Measurements from ENCODE around the gene RBL1.

DNA sequence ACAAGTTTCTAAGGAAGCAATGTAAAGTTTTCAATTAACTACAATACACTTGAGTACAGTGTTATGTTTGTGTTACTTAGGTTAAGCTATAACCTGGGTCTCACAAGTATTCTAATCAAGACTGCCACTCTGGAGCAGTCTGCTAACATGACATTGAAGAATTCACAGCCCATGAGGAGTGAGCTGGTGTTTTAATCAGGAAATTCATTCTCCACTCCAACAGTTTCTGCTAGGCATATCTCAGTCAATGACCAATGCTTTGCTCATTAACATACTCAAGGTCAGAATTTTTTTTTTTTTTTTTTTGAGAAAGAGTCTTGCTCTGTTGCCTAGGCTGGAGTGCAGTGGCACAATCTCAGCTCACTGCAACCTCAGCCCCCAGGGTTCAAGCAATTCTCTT, 84.7 kb downstream of the RBL1 start:
- no peak for TF ChIP-seq EZH2 (IDR thresholded peaks at IDR 0.05; ENCODE audit: low read depth)
- TF ChIP-seq, protein P1, sequence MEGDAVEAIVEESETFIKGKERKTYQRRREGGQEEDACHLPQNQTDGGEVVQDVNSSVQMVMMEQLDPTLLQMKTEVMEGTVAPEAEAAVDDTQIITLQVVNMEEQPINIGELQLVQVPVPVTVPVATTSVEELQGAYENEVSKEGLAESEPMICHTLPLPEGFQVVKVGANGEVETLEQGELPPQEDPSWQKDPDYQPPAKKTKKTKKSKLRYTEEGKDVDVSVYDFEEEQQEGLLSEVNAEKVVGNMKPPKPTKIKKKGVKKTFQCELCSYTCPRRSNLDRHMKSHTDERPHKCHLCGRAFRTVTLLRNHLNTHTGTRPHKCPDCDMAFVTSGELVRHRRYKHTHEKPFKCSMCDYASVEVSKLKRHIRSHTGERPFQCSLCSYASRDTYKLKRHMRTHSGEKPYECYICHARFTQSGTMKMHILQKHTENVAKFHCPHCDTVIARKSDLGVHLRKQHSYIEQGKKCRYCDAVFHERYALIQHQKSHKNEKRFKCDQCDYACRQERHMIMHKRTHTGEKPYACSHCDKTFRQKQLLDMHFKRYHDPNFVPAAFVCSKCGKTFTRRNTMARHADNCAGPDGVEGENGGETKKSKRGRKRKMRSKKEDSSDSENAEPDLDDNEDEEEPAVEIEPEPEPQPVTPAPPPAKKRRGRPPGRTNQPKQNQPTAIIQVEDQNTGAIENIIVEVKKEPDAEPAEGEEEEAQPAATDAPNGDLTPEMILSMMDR (conservative IDR thresholded peaks at IDR 0.05): no peak

Data from PC-9 (cell line).